HT1080 (cell line): ENCODE measurements around the gene MAF. TPM values are rescaled to one million over a fixed set of nuclear protein-coding genes. Genes with fewer than 3 reads are reported as not detected.

Experiments
- DNase-seq: peaks from one replicate; pipeline ENCODE4 v3.0.0-alpha.2; 2015; ENCODE audit warnings: low read depth
- total RNA-seq: library from RNA; depleted of rRNA; stranded (reverse); fragments of >200 nt; shearing (Covaris generic); gene quantifications from 2 replicates; pipeline ENCODE4 v1.2.3, GENCODE V29; 2014

Gene MAF
- total RNA-seq, 1 experiment from 2014 or later = not detected

GRCh38 chr16:79592186-79592585 is 8.4 kb downstream of the MAF start:
- no peak for DNase-seq

GRCh38 chr16:79589601-79590102 is 10.9 kb downstream of the MAF start:
- no peak for DNase-seq

GRCh38 chr16:79587897-79588296 is 12.6 kb downstream of the MAF start:
- DNase-seq = no peak

- DNase-seq = no peak
These were observed 13.2 kb downstream of the MAF start for GRCh38 chr16:79587296-79587695.

- DNase-seq = no peak
These were observed 17.7 kb downstream of the MAF start for GRCh38 chr16:79582789-79583188.

GRCh38 chr16:79580453-79581191 is 19.9 kb downstream of the MAF start:
- DNase-seq = no peak

- DNase-seq = no peak
These were observed 23.9 kb downstream of the MAF start for GRCh38 chr16:79576602-79577001.

- DNase-seq = no peak
These were observed 26.7 kb downstream of the MAF start for GRCh38 chr16:79573884-79574283.

GRCh38 chr16:79573071-79573470 is 27.5 kb downstream of the MAF start:
- DNase-seq = no peak

GRCh38 chr16:79571903-79572535 is 28.5 kb downstream of the MAF start:
- DNase-seq = no peak

GRCh38 chr16:79571065-79571902 is 29.3 kb downstream of the MAF start:
- DNase-seq = no peak

- no peak for DNase-seq
These were observed 35.8 kb downstream of the MAF start for GRCh38 chr16:79564671-79565107.

- DNase-seq = no peak
These were observed 36.6 kb downstream of the MAF start for GRCh38 chr16:79563921-79564320.

- no peak for DNase-seq
These were observed 38.2 kb downstream of the MAF start for GRCh38 chr16:79562166-79562823.

GRCh38 chr16:79561729-79562128 is 38.8 kb downstream of the MAF start:
- no peak for DNase-seq

GRCh38 chr16:79560923-79561322 is 39.6 kb downstream of the MAF start:
- no peak for DNase-seq

GRCh38 chr16:79560318-79560717 is 40.2 kb downstream of the MAF start:
- no peak for DNase-seq

GRCh38 chr16:79559532-79559931 is 41.0 kb downstream of the MAF start:
- DNase-seq = no peak

GRCh38 chr16:79557421-79557820 is 43.1 kb downstream of the MAF start:
- DNase-seq = no peak

- DNase-seq = no peak
These were observed 45.6 kb downstream of the MAF start for GRCh38 chr16:79554912-79555311.

- no peak for DNase-seq
These were observed 50.2 kb downstream of the MAF start for GRCh38 chr16:79550373-79550772.
